Measurements from ENCODE around the gene DYRK1A. TPM values are rescaled to one million over a fixed set of nuclear protein-coding genes. Genes with fewer than 3 reads are reported as not detected.

Gene DYRK1A
- total RNA-seq, 2 experiments from 2014 or later, result 49.8 to 51.4 TPM

DNA sequence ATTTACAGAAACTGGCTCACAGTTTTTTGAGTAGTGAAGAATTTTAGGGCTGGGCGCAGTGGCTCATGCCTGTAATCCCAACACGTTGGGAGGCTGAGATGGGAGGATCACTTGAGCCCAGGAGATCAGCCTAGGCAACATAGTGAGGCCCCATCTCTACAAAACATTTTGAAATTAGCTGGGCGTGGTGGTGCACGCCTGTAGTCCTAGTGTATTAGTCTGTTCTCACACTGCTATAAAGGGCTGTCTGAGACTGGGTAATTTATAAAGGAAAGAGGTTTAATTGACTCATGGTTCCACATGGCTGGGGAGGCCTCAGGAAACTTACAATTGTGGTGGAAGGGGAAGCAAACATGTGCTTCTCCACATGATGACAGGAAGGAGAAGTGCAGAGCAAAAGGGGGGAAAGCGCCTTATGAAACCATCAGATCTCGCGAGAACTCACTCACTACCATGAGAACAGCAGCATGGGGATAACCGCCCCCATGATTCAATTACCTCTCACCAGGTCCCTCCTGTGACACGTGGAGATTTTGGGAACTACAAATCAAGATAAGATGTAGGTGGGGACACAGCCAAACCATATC lies 24.4 kb upstream of the DYRK1A start:
- H3K4me1 Mint-ChIP-seq (ENCODE audit: low read depth), result peaks cover 3% of the 10 kb centered on the region
- H3K27me3 Mint-ChIP-seq (ENCODE audit: low read depth), result no peaks in the 10 kb centered on the region
- H3K36me3 Mint-ChIP-seq (ENCODE audit: low read depth), result no peaks in the 10 kb centered on the region
- peaks cover 4% of the 10 kb centered on the region for H3K9me3 Mint-ChIP-seq
- CTCF ChIA-PET, result interaction anchor here (0.7 kb wide), 1 partner anchor 64 kb away, joined by 4 read pairs; no protein-coding TSS in a partner anchor
- intact Hi-C loops (cut with micrococcal nuclease), result no loop called here
- H3K27ac Mint-ChIP-seq, result no peak overlapping the region
- DNase-seq, result no peak
- H3K4me3 Mint-ChIP-seq, result no peak overlapping the region

DNA sequence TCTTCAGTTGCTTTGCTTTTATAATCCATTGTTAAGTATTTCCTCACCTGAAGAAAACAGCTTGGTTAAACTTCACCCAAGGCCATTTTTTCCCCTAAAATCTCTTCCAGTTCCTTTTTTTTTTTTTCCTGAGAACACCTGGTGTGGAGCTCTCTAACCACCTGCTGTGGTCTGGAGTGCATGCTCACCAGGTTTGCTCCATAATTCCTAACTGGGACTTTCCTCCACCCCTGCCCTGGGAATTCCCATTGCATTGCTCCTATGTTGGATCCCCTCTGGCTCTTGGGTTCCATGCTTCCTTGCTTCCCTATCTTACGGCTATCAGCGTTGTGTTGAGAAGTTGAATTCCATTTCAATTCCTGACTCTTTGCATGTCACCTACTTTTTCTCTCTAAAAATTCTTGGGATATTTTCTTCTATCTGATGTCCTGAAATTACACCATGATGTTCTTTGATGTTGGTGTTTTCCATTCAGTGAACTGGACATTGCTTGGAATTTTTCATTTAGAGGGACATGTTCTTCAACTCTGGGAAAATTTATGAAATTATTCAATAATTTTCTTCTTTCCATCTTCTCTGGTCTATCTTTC lies 19.6 kb upstream of the DYRK1A start:
- Mint-ChIP-seq H3K27me3 (ENCODE audit: low read depth) (no peaks in the 10 kb centered on the region), H3K4me1 (ENCODE audit: low read depth) (no peaks in the 10 kb centered on the region), H3K4me3 (no peak overlapping the region), H3K9me3 (peaks cover 22% of the 10 kb centered on the region), H3K27ac (no peak overlapping the region), H3K36me3 (ENCODE audit: low read depth) (peaks cover 2% of the 10 kb centered on the region)
- DNase-seq, result no peak
- CTCF ChIA-PET, result no interaction called here
- intact Hi-C loops (cut with micrococcal nuclease), result no loop called here

DNA sequence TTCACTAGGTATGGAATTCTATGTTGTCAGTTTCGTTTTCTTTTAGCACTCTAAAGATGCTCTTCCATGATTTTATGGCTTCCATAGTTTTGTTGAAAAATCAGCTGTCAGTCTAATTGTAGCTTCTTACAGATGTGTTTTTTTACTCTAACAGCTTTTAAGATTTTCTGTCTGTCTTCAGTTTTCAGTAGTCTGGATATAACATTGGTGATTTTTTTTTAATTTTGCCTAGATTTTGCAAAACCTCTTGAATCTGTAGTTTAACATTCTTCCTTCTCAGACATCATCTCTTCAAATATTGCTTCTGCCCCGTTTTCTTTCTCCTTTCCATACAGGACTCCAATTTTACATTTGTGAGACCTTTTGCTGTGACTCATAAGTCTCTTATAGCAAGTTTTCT lies 17.9 kb upstream of the DYRK1A start:
- peaks cover 18% of the 10 kb centered on the region for H3K9me3 Mint-ChIP-seq
- no peaks in the 10 kb centered on the region for H3K27me3 Mint-ChIP-seq (ENCODE audit: low read depth)
- H3K4me3 Mint-ChIP-seq, result no peak overlapping the region
- CTCF ChIA-PET, result interaction anchor here (0.7 to 1.0 kb wide), 3 partner anchors 10 to 114 kb away, joined by 3 to 4 read pairs (median 3); no protein-coding TSS in a partner anchor
- no peak overlapping the region for H3K27ac Mint-ChIP-seq
- DNase-seq, result no peak
- peaks cover 2% of the 10 kb centered on the region for H3K36me3 Mint-ChIP-seq (ENCODE audit: low read depth)
- H3K4me1 Mint-ChIP-seq (ENCODE audit: low read depth), result no peaks in the 10 kb centered on the region
- intact Hi-C loops (cut with micrococcal nuclease), result no loop called here

DNA sequence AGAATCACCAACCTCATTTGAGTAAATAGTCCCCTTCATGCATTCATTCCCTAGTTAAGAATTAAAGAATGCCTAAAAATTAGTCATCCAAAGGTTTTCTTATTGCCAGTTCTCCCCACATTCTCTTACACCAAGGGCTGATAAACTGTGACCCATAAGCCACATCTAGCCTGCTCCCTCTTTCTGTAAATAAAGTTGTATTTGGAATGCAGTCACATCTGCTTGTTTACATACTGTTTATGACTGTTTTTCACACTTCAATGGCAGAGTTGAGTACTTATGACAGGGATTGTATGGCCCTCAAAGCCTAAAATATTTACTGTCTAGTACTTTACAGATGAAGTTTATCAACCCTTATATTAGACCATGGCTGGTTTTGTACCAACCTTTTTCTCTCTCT lies 16.1 kb upstream of the DYRK1A start:
- Mint-ChIP-seq H3K4me1 (ENCODE audit: low read depth) (no peaks in the 10 kb centered on the region), H3K36me3 (ENCODE audit: low read depth) (peaks cover 2% of the 10 kb centered on the region), H3K27me3 (ENCODE audit: low read depth) (no peaks in the 10 kb centered on the region), H3K4me3 (no peak overlapping the region), H3K9me3 (peaks cover 18% of the 10 kb centered on the region), H3K27ac (no peak overlapping the region)
- intact Hi-C loops (cut with micrococcal nuclease), result no loop called here
- no peak for DNase-seq
- CTCF ChIA-PET, result no interaction called here

DNA sequence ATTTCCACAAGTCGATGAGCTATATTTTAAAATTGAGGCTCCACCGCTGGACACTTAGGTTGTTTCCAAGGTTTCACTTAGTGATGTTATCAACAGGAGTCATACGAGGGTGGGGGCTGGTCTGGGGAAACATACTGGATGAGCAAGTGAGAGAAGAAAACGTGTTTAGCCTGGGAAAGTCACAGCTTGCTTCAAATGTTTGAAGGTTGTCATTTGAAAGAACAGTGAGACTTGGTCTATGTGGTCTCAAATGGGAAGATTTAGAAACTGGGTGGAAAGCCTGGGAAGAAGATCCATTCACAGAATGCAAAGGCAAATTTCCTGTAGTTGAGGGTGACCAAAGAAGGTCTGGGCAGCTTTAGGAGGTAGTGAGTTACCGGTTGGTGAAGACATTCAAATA lies 9.9 kb upstream of the DYRK1A start:
- peaks cover 7% of the 10 kb centered on the region for H3K4me1 Mint-ChIP-seq (ENCODE audit: low read depth)
- no peaks in the 10 kb centered on the region for H3K36me3 Mint-ChIP-seq (ENCODE audit: low read depth)
- H3K9me3 Mint-ChIP-seq, result peaks cover under 1% of the 10 kb centered on the region
- H3K27ac Mint-ChIP-seq, result no peak overlapping the region
- DNase-seq, result no peak
- CTCF ChIA-PET, result no interaction called here
- intact Hi-C loops (cut with micrococcal nuclease), result no loop called here
- no peaks in the 10 kb centered on the region for H3K27me3 Mint-ChIP-seq (ENCODE audit: low read depth)
- no peak overlapping the region for H3K4me3 Mint-ChIP-seq

DNA sequence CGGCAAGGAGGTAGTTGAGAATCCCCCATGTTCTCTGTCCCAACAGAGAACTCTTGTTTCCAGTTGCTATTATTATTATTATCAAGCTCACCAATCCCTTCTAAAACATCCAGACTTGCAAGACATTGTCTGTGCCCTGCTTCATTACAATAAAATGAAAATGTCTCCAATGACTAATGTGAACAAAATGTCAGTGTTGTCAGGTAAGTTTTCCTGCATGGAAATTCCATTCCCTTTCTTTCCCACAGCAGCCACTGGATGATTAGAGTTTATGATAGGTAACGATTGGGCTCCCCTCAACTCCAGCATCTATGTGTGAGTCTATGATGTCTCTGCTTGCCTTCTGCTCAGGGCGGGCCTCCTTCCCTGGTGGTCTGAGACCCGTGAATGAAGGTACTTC lies 8.9 kb upstream of the DYRK1A start:
- intact Hi-C loops (cut with micrococcal nuclease), result no loop called here
- no peak for DNase-seq
- H3K27ac Mint-ChIP-seq, result no peak overlapping the region
- CTCF ChIA-PET, result no interaction called here
- no peak overlapping the region for H3K4me3 Mint-ChIP-seq
- no peaks in the 10 kb centered on the region for H3K27me3 Mint-ChIP-seq (ENCODE audit: low read depth)
- peaks cover 7% of the 10 kb centered on the region for H3K4me1 Mint-ChIP-seq (ENCODE audit: low read depth)
- H3K9me3 Mint-ChIP-seq, result no peaks in the 10 kb centered on the region
- no peaks in the 10 kb centered on the region for H3K36me3 Mint-ChIP-seq (ENCODE audit: low read depth)

DNA sequence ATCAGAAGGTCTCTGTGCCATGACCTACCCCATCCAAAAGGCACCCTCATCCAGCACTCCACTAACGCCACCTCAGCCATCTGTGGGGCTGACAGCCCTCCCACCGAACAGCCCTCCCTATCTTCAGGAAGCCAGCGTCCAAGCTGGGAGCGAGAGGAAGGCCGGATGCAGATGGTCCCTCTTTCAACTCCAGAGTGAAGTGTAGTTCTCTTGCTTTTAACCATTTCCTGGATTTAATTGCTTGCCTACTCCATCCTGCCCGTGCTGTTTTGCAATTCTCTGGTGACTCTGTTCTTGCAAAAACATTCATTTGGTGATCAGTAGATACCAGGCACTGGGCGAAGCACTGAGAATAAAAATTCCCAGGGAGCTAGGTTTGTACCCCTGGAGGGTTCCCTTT lies 8.2 kb upstream of the DYRK1A start:
- no peaks in the 10 kb centered on the region for H3K36me3 Mint-ChIP-seq (ENCODE audit: low read depth)
- DNase-seq, result no peak
- CTCF ChIA-PET, result no interaction called here
- no peaks in the 10 kb centered on the region for H3K27me3 Mint-ChIP-seq (ENCODE audit: low read depth)
- H3K4me3 Mint-ChIP-seq, result no peak overlapping the region
- H3K9me3 Mint-ChIP-seq, result no peaks in the 10 kb centered on the region
- H3K4me1 Mint-ChIP-seq (ENCODE audit: low read depth), result peaks cover 7% of the 10 kb centered on the region
- no peak overlapping the region for H3K27ac Mint-ChIP-seq
- intact Hi-C loops (cut with micrococcal nuclease), result no loop called here

DNA sequence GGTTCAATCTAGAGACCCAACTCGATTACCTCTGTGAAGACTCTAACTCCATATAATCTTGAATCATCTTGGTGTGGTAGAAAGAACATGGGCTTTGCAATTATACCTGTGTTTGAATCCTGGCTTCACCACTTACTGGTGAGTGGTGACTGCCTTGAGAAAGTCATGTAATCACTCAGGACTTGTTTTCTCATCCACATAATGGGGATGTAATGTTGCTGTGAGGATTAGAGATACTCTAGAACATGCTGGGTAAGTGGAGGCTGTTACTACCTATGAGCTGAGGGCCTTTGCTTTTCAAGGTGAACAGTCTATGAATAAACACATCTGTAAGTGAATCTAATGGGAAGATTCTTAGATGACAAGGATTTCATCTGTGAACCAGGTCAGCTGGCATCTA lies 2.6 kb upstream of the DYRK1A start:
- Mint-ChIP-seq H3K4me3 (no peak overlapping the region), H3K27me3 (ENCODE audit: low read depth) (no peaks in the 10 kb centered on the region), H3K4me1 (ENCODE audit: low read depth) (peaks cover 6% of the 10 kb centered on the region), H3K36me3 (ENCODE audit: low read depth) (peaks cover 1% of the 10 kb centered on the region), H3K9me3 (no peaks in the 10 kb centered on the region), H3K27ac (no peak overlapping the region)
- CTCF ChIA-PET, result no interaction called here
- intact Hi-C loops (cut with micrococcal nuclease), result loop anchor here (2.0 to 10.0 kb wide), 2 partner anchors 71 to 1951 kb away; partner anchors contain the start of gene BRWD1
- no peak for DNase-seq

DNA sequence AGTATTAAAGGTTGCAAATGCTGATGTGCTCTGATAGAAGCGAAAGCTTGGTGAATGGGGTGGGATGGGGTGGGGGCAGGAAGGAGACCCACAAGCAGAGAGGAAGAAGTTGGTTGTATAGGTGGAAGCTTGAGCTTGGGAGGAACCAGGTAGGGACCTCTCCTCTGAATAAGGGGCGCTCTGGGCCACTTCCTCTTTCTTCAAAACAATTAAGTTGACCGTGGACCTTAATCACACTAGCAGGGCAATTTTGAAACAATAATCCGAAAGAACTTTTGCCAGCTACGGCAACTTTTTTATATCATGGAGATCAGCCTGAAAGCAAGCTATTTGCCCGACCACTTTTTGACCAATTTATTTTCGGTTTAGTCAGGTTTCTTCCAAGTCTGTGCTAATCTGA lies 1.9 kb upstream of the DYRK1A start:
- intact Hi-C loops (cut with micrococcal nuclease), result loop anchor here (2.0 to 10.0 kb wide), 2 partner anchors 70 to 1950 kb away; partner anchors contain the start of gene BRWD1
- no peaks in the 10 kb centered on the region for H3K27me3 Mint-ChIP-seq (ENCODE audit: low read depth)
- CTCF ChIA-PET, result interaction anchor here (0.9 kb wide), 1 partner anchor 110 kb away, joined by 3 read pairs; no protein-coding TSS in a partner anchor
- no peaks in the 10 kb centered on the region for H3K9me3 Mint-ChIP-seq
- DNase-seq, result no peak
- peaks cover 14% of the 10 kb centered on the region for H3K4me1 Mint-ChIP-seq (ENCODE audit: low read depth)
- H3K27ac Mint-ChIP-seq, result no peak overlapping the region
- H3K36me3 Mint-ChIP-seq (ENCODE audit: low read depth), result peaks cover 1% of the 10 kb centered on the region
- peak overlapping the region; percentile 81 for H3K4me3 Mint-ChIP-seq

DNA sequence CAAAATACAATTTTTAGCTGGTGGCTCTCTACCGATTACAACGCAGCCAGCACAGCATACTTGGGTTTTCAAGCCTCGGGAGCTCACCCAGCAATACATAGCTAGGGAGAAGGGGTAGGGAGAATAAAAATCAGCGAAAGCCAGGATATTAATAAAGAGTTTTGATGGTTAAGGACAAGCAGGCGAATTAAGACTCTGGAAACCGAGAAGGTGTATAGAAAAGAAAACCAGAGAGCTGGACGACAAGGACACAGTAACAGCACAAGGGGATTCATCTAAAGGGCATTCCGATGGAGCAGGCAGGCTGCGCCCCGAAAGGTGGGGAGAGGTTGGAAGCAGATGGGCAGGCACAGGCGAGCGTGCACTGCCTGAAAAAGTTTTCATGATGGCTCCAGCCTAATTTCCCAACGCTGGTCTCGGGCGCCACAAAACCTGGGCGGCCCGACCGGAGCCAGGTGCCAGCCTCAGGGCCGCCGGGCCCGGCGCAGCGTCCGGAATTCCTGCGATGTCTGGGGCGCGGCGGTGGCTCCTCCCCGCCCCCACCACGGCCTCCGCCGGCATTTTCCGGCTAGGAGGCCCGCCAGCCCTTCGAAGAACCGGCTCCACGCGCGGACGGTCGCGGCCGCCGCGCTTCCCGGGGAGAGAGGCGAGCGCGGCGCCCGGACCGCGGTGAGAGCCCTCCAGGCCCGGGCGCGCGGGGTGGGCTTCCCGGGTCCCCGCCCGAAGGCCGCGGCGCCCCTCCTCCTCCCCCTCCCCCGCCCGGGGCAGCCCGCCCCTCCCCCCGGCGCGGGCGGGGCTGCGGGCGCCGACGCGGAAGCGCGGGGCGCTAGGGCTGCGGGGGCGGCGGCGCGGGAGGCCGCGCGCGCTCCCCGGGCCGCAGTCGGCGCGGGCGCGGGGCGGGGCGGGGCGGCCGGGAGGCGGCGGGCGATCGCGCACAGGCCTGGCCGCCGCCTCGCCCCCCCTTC lies 774 bp upstream of the DYRK1A start:
- DNase-seq, result peak; percentile 67
- H3K4me3 Mint-ChIP-seq, result peak overlapping the region; percentile 99
- H3K27ac Mint-ChIP-seq, result peak overlapping the region; percentile 95
- no peaks in the 10 kb centered on the region for H3K9me3 Mint-ChIP-seq
- intact Hi-C loops (cut with micrococcal nuclease), result loop anchor here (1.0 to 10.0 kb wide), 6 partner anchors 69 to 1949 kb away; partner anchors contain the start of genes BRWD1, PIGP, TTC3 and VPS26C
- peaks cover 1% of the 10 kb centered on the region for H3K36me3 Mint-ChIP-seq (ENCODE audit: low read depth)
- no peaks in the 10 kb centered on the region for H3K27me3 Mint-ChIP-seq (ENCODE audit: low read depth)
- peaks cover 25% of the 10 kb centered on the region for H3K4me1 Mint-ChIP-seq (ENCODE audit: low read depth)
- CTCF ChIA-PET, result interaction anchor here (0.7 to 0.9 kb wide), 2 partner anchors 109 to 111 kb away, joined by 3 read pairs; no protein-coding TSS in a partner anchor

DNA sequence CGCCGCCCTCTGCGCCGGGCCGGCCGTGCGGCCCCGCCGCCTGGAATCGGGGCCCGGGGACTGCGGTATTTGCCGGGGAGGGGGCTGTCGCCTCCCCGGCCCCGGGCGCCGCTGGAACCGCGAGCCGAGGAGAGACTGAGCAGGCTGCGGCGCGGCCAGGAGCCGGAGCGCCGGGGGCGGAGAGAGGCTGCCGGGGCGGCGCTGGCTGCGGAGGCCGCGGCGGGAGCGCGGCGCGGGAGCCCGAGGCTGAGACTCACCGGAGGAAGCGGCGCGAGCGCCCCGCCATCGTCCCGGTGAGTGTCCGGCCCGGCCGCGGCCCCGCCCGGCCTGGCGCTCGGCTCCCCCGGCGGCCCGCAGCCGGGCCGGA lies 746 bp downstream of the DYRK1A start:
- intact Hi-C loops (cut with micrococcal nuclease), result loop anchor here (2.0 to 10.0 kb wide), 3 partner anchors 147 to 1947 kb away; partner anchors contain the start of genes BRWD1, PIGP and TTC3
- CTCF ChIA-PET, result no interaction called here
- H3K36me3 Mint-ChIP-seq (ENCODE audit: low read depth), result peaks cover 1% of the 10 kb centered on the region
- no peak overlapping the region for H3K4me3 Mint-ChIP-seq
- no peaks in the 10 kb centered on the region for H3K27me3 Mint-ChIP-seq (ENCODE audit: low read depth)
- H3K4me1 Mint-ChIP-seq (ENCODE audit: low read depth), result peaks cover 39% of the 10 kb centered on the region
- no peak for DNase-seq
- no peaks in the 10 kb centered on the region for H3K9me3 Mint-ChIP-seq
- no peak overlapping the region for H3K27ac Mint-ChIP-seq

Data from activated naive CD4-positive, alpha-beta T cell treated with anti-CD3 and anti-CD28 coated beads for 36 hours (primary cell).